Hypothalamus (tissue), 51 donors: Measurements from ENCODE around the gene CBFA2T3.

Experiments
- DNase-seq, 51 donors: peaks; one replicate each; lab custom pipeline; 2025; lab: John Stamatoyannopoulos, UW

CBFA2T3 gene

DNA sequence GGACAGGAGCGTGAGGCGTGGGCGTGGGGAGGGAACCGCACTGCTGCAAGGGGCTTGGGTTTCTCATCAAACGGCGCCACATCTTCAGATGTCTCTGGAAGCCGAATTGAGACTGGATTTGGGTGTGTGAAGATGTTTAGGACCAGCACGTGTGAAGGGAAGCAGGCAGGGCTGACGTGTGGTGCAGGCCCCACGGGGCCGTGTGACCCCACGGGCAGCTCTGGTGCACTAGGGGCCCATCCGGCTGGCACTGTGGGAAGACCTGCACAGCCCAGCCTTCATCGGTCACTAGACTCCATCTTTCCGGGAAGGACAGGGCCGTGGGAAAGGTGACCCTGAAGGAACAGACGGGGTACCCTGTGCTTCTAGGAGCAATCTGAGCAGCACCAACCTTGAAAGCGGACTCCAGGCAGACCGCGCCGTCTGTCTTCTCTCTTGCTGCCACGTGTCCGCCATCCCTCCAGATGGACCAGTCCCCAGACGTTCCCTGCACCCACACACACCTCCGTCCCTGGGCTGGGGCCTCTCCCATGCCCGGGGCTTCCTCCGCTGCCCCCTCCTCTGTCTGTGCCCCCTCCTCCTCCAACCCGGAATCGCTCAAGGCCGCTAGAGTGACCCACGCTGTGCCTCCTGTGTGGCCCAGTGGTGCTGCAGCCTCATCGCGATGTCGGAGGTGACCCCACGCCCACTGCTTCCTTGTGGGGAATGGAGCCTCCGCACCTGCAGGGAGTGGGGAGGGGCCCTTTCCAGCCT, 23.4 kb upstream of the CBFA2T3 start:
- DNase-seq: no peak

DNA sequence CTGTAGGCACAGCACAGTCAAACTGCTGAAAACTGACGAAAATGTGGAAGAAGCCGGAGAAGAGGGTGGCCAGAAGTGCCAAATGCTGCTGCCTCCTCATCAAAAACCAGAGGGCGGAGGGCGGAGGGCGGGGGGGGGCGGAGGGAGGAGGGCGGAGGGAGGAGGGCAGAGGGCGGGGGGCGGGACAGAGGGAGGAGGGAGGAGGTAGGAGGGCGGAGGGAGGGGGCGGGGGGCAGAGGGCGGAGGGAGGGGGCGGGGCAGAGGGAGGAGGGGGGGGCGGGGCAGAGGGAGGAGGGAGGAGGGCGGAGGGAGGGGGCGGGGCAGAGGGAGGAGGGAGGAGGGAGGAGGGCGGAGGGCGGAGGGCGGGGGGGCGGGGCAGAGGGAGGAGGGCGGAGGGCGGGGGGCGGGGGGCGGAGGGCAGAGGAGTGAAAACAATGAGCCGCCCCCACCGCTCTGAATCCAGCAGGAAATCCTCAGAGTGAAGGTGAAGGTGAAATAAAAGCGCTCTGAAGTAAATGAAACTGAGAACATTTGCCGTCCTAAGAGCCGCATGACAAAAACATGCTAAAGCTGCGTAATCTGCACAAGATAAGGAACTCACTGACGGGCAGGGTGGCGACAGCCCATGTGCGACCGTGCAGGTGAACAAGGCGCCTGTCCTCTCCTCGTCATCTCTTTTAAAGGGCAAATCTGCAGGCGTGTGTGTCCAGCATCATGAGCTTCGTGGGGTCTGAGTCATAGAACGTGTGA, 22.6 kb upstream of the CBFA2T3 start:
- DNase-seq: no peak

GRCh38 chr16:88995746-88996535, 18.9 kb upstream of the CBFA2T3 start:
- no peak for DNase-seq

- DNase-seq: no peak
These were observed 18.2 kb upstream of the CBFA2T3 start for GRCh38 chr16:88995194-88995593.

DNA sequence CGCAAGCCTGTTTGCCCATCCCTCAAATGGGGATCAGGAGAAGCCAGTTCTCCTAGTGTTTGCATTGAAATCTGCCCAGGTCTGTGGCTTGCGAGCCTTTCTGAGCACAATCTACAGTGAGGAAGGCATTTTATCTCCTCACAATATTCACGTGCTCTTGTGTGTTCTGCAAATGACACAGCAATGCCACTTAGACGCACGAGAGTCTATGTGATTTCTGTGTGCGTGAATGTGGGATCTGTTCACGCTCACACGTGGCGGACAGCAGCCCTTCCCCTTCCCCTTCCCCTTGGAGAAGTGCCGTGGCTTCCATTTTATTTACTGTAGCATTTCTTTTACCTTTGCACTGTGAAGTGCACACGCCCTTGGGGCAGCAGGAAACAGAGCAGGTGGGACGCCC, 17.7 kb upstream of the CBFA2T3 start:
- DNase-seq: no peak

DNA sequence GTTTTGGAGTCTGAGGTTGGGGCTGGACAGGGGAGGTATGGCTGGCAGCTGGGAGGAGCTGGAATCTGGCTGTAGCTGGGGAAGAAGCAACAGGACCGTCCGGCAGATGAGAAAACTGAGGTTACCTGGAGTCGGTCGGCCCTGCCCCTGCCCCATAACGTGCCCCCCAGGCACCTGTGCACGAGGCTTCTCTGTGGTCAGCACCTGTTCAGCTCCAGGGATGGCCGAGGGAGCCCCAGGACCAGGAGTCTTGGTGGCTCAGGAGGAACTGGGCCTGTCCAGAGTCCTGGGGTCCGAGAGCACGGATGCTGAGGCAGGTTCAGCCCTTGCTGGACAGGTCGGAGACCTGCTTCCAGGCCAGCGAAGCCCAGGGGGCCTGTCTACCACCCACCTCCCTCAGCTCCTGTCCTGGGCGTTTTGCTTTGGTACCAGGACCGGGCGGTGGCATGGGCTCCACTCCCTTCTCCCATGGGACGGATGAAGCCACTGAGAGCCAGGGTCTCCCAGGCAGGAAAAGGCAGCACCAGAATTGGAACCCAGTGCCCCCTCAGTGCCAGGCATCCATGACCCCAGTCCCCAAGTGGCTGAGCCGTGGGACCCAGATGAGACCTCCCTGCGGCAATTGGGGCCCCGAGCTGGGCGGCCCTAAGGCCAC, 17.1 kb upstream of the CBFA2T3 start:
- no peak for DNase-seq

DNA sequence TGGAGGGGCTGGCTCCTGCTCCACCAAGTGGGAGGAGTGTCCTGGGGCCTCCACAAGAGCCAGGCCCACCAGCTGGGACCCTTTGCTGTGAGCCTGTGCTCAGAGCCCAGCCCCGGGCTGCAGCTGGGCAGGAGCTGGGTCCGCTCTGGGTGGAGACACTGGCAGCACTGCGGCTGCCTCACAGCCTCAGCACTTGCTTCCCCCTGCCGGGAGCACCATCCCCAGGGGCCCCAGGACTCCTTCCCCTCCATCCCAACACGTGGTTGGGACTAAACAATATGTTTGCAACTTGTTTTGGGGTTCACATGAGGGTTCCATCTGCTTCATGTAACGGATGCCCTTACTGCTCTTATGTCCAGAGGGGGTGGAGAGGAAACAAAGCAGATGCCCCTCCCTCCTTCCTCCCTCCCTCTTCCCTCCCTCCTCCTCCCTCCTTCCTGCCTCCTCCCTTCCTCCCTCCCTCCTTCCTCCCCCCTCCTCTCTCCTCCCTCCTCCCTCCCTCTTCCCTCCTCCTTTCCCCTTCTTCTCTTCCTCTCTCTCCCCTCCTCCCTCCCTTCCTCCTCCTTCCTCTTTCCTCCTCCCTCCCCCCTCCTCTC, 16.3 kb upstream of the CBFA2T3 start:
- no peak for DNase-seq

DNA sequence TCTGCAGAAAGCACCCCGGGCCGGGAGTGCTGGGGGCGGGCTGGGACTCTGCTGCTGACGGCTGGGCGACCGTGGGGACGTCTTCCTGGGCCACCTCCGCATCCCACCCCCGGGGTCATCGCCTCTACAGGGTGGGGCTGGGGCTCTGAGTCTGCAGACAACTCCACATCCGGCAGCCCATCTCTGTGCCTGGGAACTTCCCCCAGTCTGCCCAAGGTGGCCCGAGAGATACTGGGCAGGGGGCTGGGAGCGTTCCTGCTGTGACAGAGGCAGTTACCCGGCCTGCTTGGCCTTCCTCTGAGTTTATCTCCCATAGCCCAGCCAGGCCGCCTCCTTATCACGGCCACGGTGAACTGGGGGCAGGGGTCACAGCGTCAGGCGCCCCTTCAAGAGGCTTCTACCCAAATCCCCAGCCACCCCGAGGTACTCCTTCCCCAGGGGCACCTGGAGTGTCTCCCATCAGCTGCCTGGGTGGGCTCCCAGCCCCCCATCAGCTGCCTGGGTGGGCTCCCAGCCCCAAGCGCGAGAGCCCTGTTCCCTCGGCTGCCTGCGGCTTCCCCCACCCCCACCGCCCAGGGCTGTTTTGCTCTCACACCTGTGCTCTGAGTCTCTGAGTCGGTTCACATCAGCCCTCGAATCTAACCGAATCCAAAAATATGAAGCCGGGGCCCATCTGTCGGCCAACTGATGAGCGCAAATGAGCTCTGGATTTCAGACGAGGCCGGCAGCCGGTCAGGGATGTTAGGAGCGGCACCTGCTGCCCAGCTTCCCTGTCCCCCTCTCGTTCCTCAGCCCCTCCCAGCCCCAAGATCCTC, 15.6 kb upstream of the CBFA2T3 start:
- DNase-seq: no peak

GRCh38 chr16:88991813-88992350, 14.9 kb upstream of the CBFA2T3 start:
- no peak for DNase-seq

- no peak for DNase-seq
These were observed 13.0 kb upstream of the CBFA2T3 start for GRCh38 chr16:88989852-88990547.

- DNase-seq: no peak
These were observed 12.2 kb upstream of the CBFA2T3 start for GRCh38 chr16:88988980-88989811.

- DNase-seq: no peak
These were observed 8.5 kb upstream of the CBFA2T3 start for GRCh38 chr16:88985521-88985920.

DNA sequence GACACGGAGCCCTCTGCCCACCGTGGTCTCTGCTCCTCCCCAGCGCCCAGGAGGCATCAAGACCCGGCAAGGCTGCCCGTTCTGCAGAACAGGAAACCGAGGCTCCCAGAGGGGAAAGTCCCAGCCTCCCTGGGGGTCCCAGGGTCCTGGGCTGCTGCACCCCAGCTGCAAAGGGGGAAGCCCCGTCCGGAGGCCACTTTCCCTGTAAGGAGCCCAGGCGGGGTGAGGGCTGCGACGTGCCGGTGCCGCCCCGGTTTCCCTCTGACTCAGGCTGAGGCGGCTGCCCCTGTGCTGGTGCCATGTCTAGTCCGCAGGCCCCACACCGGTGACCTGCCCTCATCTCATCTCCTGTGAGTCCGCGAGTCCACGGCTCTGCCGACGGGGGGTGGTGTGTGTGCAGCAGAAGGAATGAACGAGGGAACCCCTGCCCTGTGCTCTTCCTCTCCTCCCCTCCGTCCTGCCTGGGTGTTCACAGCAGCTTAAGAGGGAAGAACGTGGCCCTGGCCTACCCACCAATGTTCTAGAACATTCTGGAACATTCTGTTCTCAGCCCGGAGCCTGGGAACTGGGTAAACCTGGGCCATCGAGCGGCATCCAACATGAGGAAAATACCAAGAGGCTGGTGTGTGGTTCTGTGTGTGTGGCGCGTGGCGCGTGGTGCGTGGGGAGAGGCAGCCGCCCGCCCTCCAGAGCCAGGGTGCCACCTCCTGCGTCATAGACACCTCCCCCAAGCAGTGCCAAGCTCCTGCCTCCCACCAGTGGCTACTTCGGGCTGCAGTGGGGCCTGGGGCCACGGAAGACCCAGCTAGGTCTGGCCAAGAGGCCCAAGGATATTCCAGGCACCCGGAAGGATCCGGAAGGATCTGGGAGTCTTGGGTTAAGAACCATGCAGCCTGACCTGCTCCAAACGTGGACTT, 7.0 kb upstream of the CBFA2T3 start:
- DNase-seq: peak in 1 of 51 donors; percentile 22

GRCh38 chr16:88983165-88983564, 6.2 kb upstream of the CBFA2T3 start:
- DNase-seq: no peak

GRCh38 chr16:88982286-88983084, 5.5 kb upstream of the CBFA2T3 start:
- no peak for DNase-seq
